SK-N-SH (cell line): ENCODE results near the gene TKT.
"Not testable (repeated sequence)": the region's sequence is repeated elsewhere in the genome, so short reads cannot be mapped to it uniquely, and the experiment has no call there.

Experiments
- TCF12 ChIP-seq: IDR thresholded peaks from 2 replicates; pipeline ENCODE4 v1.4.0; 2012
- TF ChIP-seq, protein P1 (sequence below): fragments of 200-600 bp; sonication (generic); IDR thresholded peaks from 2 replicates; pipeline ENCODE4 v1.6.1; 2017; ENCODE audit warnings: antibody characterized with exemption, mild to moderate bottlenecking, moderate library complexity
- TF ChIP-seq, protein P2 (sequence below): IDR thresholded peaks from 2 replicates; pipeline ENCODE4; 2012
- TF ChIP-seq, protein P3 (sequence below): IDR thresholded peaks from 2 replicates; pipeline ENCODE4 v1.4.0; 2012; ENCODE audit warnings: low read depth

DNA sequence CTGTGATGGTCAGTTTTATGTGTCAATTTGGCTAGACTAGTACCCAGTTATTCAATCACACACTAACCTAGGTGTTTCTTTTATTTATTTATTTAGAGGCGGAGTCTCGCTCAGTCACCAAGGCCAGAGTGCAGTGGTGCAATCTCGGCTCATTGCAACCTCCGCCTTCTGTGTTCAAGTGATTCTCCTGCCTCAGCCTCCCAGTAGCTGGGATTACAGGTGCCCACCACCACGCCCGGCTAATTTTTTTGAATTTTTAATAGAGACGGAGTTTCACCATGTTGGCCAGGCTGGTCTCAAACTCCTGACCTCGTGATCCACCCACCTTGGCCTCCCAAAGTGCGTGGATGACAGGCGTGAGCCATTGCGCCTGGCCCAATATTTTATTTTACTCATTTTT is 13.4 kb upstream of the TKT start:
- TF ChIP-seq, protein P1, sequence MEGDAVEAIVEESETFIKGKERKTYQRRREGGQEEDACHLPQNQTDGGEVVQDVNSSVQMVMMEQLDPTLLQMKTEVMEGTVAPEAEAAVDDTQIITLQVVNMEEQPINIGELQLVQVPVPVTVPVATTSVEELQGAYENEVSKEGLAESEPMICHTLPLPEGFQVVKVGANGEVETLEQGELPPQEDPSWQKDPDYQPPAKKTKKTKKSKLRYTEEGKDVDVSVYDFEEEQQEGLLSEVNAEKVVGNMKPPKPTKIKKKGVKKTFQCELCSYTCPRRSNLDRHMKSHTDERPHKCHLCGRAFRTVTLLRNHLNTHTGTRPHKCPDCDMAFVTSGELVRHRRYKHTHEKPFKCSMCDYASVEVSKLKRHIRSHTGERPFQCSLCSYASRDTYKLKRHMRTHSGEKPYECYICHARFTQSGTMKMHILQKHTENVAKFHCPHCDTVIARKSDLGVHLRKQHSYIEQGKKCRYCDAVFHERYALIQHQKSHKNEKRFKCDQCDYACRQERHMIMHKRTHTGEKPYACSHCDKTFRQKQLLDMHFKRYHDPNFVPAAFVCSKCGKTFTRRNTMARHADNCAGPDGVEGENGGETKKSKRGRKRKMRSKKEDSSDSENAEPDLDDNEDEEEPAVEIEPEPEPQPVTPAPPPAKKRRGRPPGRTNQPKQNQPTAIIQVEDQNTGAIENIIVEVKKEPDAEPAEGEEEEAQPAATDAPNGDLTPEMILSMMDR, result not testable (repeated sequence)
- TF ChIP-seq, protein P2, sequence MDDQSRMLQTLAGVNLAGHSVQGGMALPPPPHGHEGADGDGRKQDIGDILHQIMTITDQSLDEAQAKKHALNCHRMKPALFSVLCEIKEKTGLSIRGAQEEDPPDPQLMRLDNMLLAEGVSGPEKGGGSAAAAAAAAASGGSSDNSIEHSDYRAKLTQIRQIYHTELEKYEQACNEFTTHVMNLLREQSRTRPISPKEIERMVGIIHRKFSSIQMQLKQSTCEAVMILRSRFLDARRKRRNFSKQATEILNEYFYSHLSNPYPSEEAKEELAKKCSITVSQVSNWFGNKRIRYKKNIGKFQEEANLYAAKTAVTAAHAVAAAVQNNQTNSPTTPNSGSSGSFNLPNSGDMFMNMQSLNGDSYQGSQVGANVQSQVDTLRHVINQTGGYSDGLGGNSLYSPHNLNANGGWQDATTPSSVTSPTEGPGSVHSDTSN, result not testable (repeated sequence)
- TF ChIP-seq, protein P3, sequence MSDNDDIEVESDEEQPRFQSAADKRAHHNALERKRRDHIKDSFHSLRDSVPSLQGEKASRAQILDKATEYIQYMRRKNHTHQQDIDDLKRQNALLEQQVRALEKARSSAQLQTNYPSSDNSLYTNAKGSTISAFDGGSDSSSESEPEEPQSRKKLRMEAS, result not testable (repeated sequence)
- not testable (repeated sequence) for TF ChIP-seq TCF12
